CD1c-positive myeloid dendritic cell (primary cell): Measurements from ENCODE around the gene TRPM1.
"Not testable (repeated sequence)": the region's sequence is repeated elsewhere in the genome, so short reads cannot be mapped to it uniquely, and the experiment has no call there.

Source experiments
- DNase-seq: peaks from one replicate; pipeline ENCODE4 v3.0.0-alpha.2; 2016; ENCODE audit errors: extremely low spot score

Gene TRPM1

DNA sequence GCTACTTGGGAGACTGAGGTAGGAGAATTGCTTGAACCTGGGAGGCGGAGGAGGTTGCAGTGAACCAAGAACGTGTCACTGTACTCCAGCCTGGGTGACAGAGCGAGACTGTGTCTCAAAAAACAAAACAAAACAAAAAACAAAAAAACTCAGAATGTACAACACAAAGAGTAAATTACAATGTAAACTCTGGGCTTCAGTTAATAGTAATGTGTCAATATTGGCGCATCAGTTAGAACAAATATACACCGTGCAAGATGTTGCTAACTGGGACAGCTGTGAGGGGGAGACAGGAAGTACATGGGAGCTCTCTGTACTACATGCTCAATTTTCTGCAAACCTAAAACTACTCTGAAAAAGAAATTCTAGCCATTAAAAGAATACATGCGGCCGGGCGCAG is 23.5 kb upstream of the TRPM1 start:
- no peak for DNase-seq

- DNase-seq: no peak
Measured at GRCh38 chr15:31116423-31117030, 15.0 kb upstream of the TRPM1 start.

DNA sequence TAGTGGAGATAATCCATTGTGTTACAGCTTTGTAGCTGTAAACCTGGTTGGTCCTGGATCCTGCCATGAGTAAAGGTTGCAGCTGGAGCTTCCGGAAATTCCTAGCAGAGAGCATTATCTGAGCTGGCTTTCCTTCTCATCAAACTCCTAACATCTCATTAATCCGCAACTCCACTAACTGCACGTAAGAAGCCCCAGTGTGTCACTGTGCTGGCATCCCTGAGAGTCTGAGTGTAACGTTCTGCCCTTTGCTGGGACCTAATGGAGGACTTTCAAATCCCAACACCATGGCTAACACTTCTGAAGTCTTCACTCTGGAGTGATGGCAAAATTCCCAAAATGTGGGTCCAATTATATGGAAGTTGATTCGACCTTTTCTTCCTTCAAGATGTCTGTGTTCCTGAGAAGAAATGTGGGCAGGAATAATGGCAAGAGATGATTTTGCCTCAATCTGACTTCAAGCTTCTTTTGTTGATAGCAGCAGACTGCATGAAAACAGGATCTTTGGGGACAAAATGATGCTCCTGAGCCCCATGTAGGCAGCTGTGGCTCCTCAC is 9.6 kb upstream of the TRPM1 start:
- DNase-seq: no peak

GRCh38 chr15:31108836-31109235 is 7.3 kb upstream of the TRPM1 start:
- no peak for DNase-seq

DNA sequence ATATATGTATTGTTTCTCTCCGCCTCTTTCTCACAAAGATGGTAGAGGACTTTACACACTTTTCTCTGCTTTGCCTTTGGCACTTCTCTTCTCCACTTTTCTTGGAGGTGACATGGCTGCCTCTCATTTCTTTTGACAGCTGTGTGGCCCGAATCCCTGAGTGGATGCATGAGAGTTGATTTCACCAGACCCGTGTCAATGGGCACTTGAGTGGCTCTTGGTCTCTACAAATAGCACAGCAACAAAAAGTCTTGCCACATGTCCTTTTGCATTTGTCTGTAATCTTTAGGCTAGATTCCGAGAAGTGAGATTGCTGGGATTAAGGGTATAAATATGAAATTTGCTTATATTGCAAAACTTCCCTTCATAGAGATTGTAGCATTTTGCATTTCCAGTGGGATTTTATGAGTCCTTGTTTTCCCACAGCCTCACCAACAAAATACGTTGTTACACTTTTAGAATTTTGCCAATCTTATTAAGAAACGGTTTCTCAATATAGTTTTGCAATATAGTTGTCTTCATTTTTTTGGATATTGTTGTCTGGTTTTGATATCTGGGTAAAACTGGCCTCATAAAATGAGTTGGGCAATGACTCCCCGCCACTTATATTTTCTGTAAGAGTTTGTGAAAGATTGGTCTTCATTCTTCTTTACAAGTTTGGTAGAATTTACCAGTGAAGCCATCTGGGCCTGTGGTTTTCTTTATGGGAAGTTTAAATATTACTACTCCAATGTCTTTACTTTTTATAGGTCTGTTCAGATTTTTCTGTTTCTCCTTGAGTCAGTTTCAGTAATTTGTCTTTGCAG is 5.2 kb upstream of the TRPM1 start:
- DNase-seq: no peak

DNA sequence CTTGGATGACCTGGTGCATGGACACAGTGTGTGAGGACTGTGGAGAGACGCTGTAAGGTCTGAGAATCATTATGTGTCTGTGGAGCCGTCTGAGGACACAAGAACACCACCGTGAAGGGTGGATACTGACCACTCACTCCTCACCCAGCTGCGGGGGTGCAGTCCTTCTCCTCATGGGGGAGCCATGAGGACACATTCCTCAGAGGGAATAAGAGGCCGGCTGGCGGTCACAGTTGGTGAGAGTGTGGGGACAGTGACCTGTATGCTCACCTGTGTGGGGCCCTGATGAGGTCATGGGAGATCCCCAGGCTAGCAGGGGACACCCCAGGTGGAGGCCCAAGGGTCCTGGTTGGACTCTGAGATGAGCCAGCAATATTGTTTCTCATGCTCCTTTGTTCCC is 2.5 kb upstream of the TRPM1 start:
- DNase-seq: no peak

- DNase-seq: no peak
Measured at GRCh38 chr15:31102374-31103342, 1.1 kb upstream of the TRPM1 start.

- no peak for DNase-seq
Measured at GRCh38 chr15:31102039-31102321, 455 bp upstream of the TRPM1 start.

- DNase-seq: no peak
Measured at GRCh38 chr15:31100738-31101137, 787 bp downstream of the TRPM1 start.

DNA sequence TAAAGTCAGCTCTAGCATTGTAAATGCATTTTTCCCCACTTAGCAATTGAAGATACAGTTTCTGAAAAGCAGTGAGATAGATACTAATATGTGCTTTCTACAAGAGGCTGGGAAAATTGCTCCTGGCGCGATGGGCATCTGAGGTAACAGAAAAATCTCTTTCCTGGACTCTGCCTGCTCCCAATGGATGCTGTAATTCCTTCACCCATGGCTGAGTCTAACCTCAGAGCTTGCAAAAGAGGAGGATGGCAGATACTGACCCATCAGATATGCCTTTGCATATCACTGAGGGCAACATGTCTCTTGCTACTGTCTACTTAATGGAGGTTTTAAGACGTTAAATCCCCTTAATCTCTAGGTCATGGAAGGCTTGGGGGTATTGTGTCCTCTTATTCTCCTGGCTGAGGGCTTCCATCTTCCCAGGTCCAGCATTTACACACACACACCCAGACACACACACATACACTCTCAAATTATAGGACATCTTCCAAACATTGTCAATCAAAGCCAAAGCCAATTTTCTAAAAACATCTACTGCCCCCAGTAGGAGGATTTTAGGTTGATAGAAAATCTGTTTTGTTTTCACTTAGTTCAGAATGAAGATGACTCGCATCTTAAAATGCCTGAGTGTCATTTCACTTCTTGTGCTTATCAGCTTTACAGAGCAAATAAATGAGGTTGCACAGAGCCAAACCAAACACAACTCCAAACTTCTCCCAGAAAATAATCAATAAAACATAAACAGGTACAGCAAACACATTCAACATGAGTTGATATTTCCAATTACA is 2.4 kb downstream of the TRPM1 start:
- no peak for DNase-seq

GRCh38 chr15:31098491-31098917 is 3.0 kb downstream of the TRPM1 start:
- no peak for DNase-seq

DNA sequence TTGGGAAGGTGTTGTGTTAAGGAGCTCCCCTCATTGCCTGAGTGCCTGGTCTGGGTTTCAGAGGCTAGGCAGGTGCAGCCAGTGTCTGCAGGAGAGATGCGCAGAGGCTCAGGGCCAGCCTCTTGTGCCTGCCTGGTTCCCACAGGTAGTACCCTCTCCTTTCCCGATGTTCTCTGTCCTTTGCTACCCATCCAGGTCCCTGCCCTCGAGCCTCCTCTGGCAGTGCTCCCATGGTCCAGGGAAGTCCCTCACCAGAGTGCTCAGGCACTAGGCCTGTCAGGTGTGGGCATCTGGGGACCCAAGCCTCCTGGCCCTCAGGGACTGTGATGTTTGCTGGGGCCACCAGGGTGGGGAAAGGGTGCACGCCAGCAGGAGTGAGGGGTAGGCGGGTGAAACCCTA is 5.0 kb downstream of the TRPM1 start:
- no peak for DNase-seq

DNA sequence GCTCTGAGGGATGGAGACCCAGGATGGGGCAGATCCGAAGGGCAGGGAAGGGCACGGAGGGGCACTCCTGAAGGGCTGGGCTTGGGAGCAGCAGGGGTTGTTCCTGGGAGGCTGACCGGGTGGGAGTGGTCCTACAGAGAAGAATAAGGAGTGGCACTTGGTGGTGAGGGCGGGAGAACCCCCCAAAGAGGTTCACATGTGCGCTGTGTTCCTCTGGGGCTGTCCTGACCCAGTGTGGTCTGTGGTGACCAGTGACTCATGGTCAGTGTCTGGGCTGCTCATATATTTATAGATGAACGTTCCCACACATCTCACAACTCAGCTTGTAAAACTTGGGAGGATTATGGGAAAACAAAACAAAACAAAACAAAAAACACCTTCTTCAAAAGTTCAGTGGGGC is 10.0 kb downstream of the TRPM1 start:
- no peak for DNase-seq

GRCh38 chr15:31090766-31091165 is 10.8 kb downstream of the TRPM1 start:
- DNase-seq: no peak

DNA sequence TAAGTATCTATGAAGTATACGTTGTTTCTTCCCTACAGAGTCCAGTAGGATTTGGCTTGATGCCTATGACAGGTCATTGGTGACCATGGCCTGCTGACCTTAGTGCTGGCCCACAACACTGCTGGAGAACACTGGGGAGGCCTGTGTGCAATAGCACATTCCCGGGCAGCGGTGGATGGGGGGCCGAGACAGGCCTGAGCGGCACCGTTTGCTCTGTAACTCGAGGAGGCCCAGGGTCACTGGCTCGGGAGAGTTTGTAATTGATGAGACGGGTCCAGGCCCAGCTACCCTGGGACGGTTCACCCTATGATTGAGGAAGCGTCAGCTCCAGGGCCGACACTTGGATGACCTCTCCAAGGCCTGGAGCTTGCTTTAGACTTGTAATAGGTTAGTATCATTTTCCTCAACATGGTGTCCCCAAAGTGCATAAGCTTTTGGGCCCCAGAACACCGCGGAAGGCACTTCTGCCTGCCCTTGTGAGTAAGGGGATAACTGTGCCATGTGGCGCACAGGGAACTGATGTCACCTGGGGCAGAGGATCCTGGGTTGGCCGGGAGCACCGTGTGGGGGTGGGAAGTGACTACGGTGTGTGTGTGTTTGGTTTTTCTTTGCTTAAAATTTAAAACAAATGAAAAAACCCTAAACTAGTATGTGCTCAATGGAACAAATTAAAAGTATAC is 12.0 kb downstream of the TRPM1 start:
- no peak for DNase-seq

GRCh38 chr15:31088672-31089367 is 12.7 kb downstream of the TRPM1 start:
- DNase-seq: no peak

- DNase-seq: not testable (repeated sequence)
Measured at GRCh38 chr15:31088041-31088440, 13.5 kb downstream of the TRPM1 start.

DNA sequence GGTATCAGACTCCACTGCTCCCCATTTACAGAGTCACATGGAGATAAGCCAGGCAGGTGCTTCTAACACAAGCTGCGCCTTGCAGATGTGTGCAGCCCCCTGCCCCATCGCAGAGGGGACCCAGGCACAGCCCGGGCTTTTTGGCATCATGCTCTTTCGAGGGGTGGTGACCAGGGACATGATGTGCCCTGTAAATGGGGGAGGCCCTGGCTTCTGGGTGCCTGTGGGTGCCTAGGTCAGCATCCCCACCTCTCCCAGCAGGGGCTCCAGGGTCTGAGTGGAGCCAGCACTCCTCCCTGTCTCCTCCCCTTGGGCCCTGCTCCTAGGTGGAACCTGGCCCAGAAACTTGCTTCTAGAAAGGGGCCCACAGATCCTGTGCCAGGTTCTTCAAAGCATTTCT is 15.2 kb downstream of the TRPM1 start:
- no peak for DNase-seq

DNA sequence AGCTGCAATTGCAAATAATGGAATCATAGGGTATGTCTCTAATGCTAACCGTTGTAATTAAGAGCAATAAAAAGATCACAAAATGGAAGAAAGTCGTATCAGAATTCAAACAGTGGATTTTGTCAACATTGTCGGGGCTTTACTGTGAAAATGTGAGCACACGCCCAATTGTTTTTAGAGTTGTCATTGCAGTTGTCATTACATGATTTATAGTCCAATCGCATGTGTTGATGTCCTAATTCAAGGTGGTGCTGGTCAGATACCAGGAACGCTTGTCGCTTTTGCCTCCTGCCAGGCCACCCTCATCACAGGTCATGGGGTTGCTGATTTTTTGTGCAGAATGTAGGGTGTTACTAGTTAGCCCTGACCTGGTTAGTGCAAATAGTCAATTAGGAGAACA is 16.2 kb downstream of the TRPM1 start:
- DNase-seq: no peak

GRCh38 chr15:31084176-31084575 is 17.3 kb downstream of the TRPM1 start:
- no peak for DNase-seq
